ENCODE data around the gene PDZK1IP1.

- TF ChIP-seq SRF (IDR thresholded peaks at IDR 0.05; ENCODE audit: low read depth), result no peak
- TF ChIP-seq REST (IDR thresholded peaks at IDR 0.05; ENCODE audit: low read depth), result no peak
Measured at GRCh38 chr1:47235806-47236205, 46.0 kb upstream of the PDZK1IP1 start.

Data from HCT116 (cell line).